WERI-Rb-1 (cell line): ENCODE measurements around the gene HOXC4.
"Not testable (repeated sequence)": the region's sequence is repeated elsewhere in the genome, so short reads cannot be mapped to it uniquely, and the experiment has no call there.

Source experiments
- DNase-seq: peaks from one replicate; pipeline ENCODE4 v3.0.0-alpha.2; 2020
- H3K27ac ChIP-seq: fragments of 250-450 bp; sonication (Bioruptor Pico); 2 replicates; pipeline ENCODE4 v1.5.1; 2020; ENCODE audit warnings: mild to moderate bottlenecking, moderate library complexity
- H3K27me3 ChIP-seq: fragments of 250-450 bp; sonication (Bioruptor Pico); 2 replicates; pipeline ENCODE4 v1.5.1; 2021; ENCODE audit warnings: mild to moderate bottlenecking, low read depth, moderate library complexity; ENCODE audit not compliant: insufficient read depth, severe bottlenecking
- H3K36me3 ChIP-seq: fragments of 250-450 bp; sonication (Bioruptor Pico); 2 replicates; pipeline ENCODE4 v1.5.1; 2020; ENCODE audit warnings: mild to moderate bottlenecking, moderate library complexity
- H3K4me3 ChIP-seq: 2 replicates; pipeline ENCODE4 v1.5.1; 2011; ENCODE audit warnings: low read depth, mild to moderate bottlenecking, control low read depth, low read length
- H3K9me3 ChIP-seq: fragments of 250-450 bp; sonication (Bioruptor Pico); 2 replicates; pipeline ENCODE4 v1.5.1; 2021; ENCODE audit warnings: mild to moderate bottlenecking, moderate library complexity; ENCODE audit not compliant: severe bottlenecking
- TF ChIP-seq, protein P1 (sequence below): IDR thresholded peaks from 2 replicates; pipeline ENCODE4 v1.5.1; 2011; ENCODE audit warnings: low read depth, mild to moderate bottlenecking, control low read depth, inconsistent platforms, low read length

Gene HOXC4

DNA sequence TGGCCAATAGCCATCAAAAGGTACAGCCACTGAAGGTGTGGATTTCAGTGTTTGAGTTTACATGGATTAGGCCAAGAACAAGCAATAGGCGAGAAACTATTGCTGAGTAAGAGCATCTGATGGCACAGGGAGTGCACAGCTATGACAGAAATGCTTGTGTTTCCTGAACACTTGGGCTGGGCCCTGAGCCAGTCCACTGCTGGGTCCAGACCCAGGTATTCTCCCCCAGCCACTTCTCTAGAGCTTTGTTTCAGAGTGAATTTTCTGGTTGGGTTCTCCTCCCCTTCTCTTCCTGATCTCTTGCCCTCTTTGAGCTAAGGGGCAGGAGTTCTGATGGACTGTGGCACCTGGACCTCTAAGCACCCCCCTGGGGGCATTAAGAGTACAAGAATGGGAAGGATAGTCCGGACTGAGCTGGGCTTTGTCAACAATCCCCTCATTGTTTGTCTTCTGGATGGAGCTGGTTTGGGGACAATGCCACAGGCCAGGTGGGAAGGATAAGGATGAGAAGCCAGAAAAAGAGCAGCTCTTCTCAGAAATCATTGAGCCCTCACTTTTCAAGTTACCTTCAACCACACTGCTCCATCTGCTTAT lies 12.4 kb upstream of the HOXC4 start:
- TF ChIP-seq, protein P1, sequence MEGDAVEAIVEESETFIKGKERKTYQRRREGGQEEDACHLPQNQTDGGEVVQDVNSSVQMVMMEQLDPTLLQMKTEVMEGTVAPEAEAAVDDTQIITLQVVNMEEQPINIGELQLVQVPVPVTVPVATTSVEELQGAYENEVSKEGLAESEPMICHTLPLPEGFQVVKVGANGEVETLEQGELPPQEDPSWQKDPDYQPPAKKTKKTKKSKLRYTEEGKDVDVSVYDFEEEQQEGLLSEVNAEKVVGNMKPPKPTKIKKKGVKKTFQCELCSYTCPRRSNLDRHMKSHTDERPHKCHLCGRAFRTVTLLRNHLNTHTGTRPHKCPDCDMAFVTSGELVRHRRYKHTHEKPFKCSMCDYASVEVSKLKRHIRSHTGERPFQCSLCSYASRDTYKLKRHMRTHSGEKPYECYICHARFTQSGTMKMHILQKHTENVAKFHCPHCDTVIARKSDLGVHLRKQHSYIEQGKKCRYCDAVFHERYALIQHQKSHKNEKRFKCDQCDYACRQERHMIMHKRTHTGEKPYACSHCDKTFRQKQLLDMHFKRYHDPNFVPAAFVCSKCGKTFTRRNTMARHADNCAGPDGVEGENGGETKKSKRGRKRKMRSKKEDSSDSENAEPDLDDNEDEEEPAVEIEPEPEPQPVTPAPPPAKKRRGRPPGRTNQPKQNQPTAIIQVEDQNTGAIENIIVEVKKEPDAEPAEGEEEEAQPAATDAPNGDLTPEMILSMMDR, result no peak
- Histone ChIP-seq H3K9me3 (no peaks in the 10 kb centered on the region), H3K36me3 (no peaks in the 10 kb centered on the region), H3K4me3 (no peak overlapping the region), H3K27ac (no peak overlapping the region), H3K27me3 (no peaks in the 10 kb centered on the region)
- DNase-seq, result no peak

DNA sequence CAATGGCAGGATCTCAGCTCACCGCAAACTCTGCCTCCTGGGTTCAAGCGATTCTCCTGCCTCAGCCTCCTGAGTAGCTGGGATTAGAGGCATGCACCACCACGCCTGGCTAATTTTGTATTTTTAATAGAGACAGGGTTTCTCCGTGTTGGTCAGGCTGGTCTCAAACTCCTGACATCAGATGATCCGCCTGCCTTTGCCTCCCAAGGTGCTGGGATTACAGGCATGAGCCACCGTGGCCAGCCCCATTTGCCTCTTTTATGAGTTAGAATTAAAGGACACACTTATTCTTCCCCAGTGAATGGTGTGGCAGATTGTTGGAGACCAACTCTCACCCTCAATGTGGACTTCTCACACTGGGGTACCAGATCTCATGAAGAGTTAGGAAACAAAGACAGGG lies 11.6 kb upstream of the HOXC4 start:
- not testable (repeated sequence) for H3K36me3 ChIP-seq, H3K9me3 ChIP-seq, H3K4me3 ChIP-seq, DNase-seq, H3K27me3 ChIP-seq
- peak overlapping the region; percentile 81 for H3K27ac ChIP-seq

DNA sequence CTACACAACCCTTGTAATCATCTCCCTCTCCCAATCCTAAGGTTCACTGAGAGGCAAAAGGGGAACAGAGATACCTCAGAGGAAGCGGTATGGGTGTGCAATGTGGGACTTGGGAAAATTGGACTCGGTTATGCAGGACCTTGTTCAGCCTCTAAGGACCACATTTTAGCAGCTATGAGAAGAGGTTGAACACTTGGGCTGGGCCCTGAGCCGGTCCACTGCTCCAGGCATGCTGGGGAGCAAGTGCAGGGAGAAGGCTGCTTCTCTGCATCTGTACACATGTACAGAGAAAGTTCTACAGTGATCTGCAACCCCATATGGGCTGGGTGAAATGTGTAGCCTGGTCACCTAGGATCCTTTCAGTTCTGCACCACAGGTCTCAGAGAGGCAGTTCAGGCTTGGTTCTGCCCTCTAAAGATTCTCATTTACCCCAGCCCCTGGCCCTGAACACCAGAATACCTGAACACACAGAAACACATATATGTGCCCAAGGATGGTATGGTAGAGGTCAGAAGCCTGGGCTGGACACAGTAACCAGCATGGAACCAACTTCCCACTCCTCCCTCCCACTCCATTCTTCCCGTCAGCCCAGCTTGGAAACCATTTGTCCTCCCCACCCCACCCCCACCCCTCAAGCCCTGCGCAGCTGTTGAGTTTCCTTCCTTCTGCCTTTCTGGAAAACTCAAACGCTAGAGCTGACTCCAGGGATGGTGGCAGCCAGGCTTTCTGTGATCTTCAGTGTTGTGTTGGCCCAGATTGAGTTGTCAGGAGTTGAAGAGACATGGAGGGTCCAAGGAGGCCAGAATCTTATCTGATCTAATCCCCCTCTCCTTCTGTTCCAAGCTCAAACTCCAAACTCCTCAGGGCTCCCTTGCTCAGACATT lies 10.4 kb upstream of the HOXC4 start:
- peak overlapping the region; percentile 81 for H3K27ac ChIP-seq
- H3K36me3 ChIP-seq, result peaks cover 9% of the 10 kb centered on the region
- no peaks in the 10 kb centered on the region for H3K27me3 ChIP-seq
- DNase-seq, result no peak
- H3K4me3 ChIP-seq, result no peak overlapping the region
- TF ChIP-seq, protein P1, result no peak
- H3K9me3 ChIP-seq, result no peaks in the 10 kb centered on the region

GRCh38 chr12:54044425-54045103 lies 9.1 kb upstream of the HOXC4 start:
- H3K4me3 ChIP-seq, result no peak overlapping the region
- H3K36me3 ChIP-seq, result peaks cover 9% of the 10 kb centered on the region
- H3K27ac ChIP-seq, result peak overlapping the region; percentile 81
- DNase-seq, result no peak
- TF ChIP-seq, protein P1, result no peak
- H3K27me3 ChIP-seq, result no peaks in the 10 kb centered on the region
- H3K9me3 ChIP-seq, result no peaks in the 10 kb centered on the region

GRCh38 chr12:54045401-54045800 lies 8.2 kb upstream of the HOXC4 start:
- H3K36me3 ChIP-seq, result peaks cover 9% of the 10 kb centered on the region
- DNase-seq, result no peak

More at GRCh38 chr12:54045401-54045800, 8.2 kb upstream of the HOXC4 start:
- H3K9me3 ChIP-seq, result no peaks in the 10 kb centered on the region
- TF ChIP-seq, protein P1, result no peak
- no peak overlapping the region for H3K4me3 ChIP-seq
- no peak overlapping the region for H3K27ac ChIP-seq
- H3K27me3 ChIP-seq, result no peaks in the 10 kb centered on the region
